Prostate gland (tissue), 2 donors: Measurements from ENCODE around the gene FLG. TPM values are rescaled to one million over a fixed set of nuclear protein-coding genes. Genes with fewer than 3 reads are reported as not detected.
"Not testable (repeated sequence)": the region's sequence is repeated elsewhere in the genome, so short reads cannot be mapped to it uniquely, and the experiment has no call there.

ENCODE experiments used
- DNase-seq: peaks from one replicate; pipeline ENCODE4 v3.0.0-alpha.2; 2019; ENCODE audit warnings: low spot score
- H3K27ac ChIP-seq, 2 donors: fragments of 200-600 bp; sonication (generic); 2 replicates each; pipeline ENCODE4 v1.5.1; 2017 to 2019
- H3K27me3 ChIP-seq: fragments of 200-600 bp; sonication (generic); replicated peaks from 2 replicates; pipeline ENCODE4 v1.5.1; 2019; ENCODE audit not compliant: insufficient read depth
- H3K36me3 ChIP-seq, 2 donors: fragments of 200-600 bp; sonication (generic); 1 replicate in 1 of 2; 2 replicates in 1 of 2; pipeline versions ENCODE4 v1.5.1 to v1.8.1; 2017 to 2019
- H3K4me1 ChIP-seq: fragments of 200-600 bp; sonication (generic); replicated peaks from 2 replicates; pipeline ENCODE4 v1.5.1; 2019
- H3K4me3 ChIP-seq, 2 donors: fragments of 200-600 bp; sonication (generic); 2 replicates each; pipeline ENCODE4 v1.5.1; 2017 to 2019
- H3K9me3 ChIP-seq: fragments of 200-600 bp; sonication (generic); 2 replicates; pipeline ENCODE4 v1.5.1; 2017
- CTCF ChIP-seq, 4 experiments: fragments of 200-600 bp in 2 of 4; fragments of 450-650 bp in 2 of 4; sonication (generic) in 2 of 4; IDR thresholded peaks; 1 replicate in 3 of 4; 2 replicates in 1 of 4; pipeline ENCODE4 v1.5.1; 2016 to 2019; ENCODE audit warnings: antibody characterized with exemption in 4 of 4, mild to moderate bottlenecking in 2 of 4, moderate library complexity in 2 of 4
- POLR2A ChIP-seq: fragments of 450-650 bp; IDR thresholded peaks from one replicate; pipeline ENCODE4 v1.6.1; 2016; ENCODE audit warnings: antibody characterized with exemption, mild to moderate bottlenecking
- POLR2AphosphoS5 ChIP-seq: sonication (generic); formaldehyde crosslinking; IDR thresholded peaks from one replicate; pipeline ENCODE4 v1.6.1; 2017; ENCODE audit warnings: antibody characterized with exemption
- WGBS: methylation state at CpG from one replicate; pipeline ENCODE4 v1.1.5; 2018; 5-methylcytosine and 5-hydroxymethylcytosine counted together
- intact Hi-C: fragments of 100-400 bp; cut with DNase I; formaldehyde crosslinking; loops from one replicate; pipeline ENCODE4 v1.14.2; 2022
- total RNA-seq, 2 donors: library from RNA; depleted of rRNA; stranded (reverse); fragments of >200 nt; gene quantifications; one replicate each; pipeline ENCODE4 v1.1.0, GENCODE V29; 2016

The FLG gene
- total RNA-seq, 2 donors from 2014 or later: 0.91 to 13.6 TPM

GRCh38 chr1:152309955-152310354, 15.1 kb downstream of the FLG start:
- WGBS: over 99% methylated on average over 9 of the region's 9 CpGs
- no peaks in the 10 kb centered on the region for H3K27me3 ChIP-seq
- H3K4me1 ChIP-seq: no peaks in the 10 kb centered on the region
- no peaks in the 10 kb centered on the region for H3K36me3 ChIP-seq
- no peaks in the 10 kb centered on the region for H3K9me3 ChIP-seq
- no peak for DNase-seq
- no peak overlapping the region for H3K27ac ChIP-seq
- intact Hi-C loops: no loop called here
- no peak overlapping the region for H3K4me3 ChIP-seq
- no peak for TF ChIP-seq CTCF (IDR thresholded peaks at IDR 0.05)
- TF ChIP-seq POLR2AphosphoS5: no peak
- TF ChIP-seq POLR2A: no peak

GRCh38 chr1:152309320-152309901, 15.6 kb downstream of the FLG start:
- H3K4me1 ChIP-seq, intact Hi-C loops, H3K36me3 ChIP-seq, DNase-seq, H3K27ac ChIP-seq, H3K27me3 ChIP-seq, H3K4me3 ChIP-seq, H3K9me3 ChIP-seq: not testable (repeated sequence)
- WGBS: 96% methylated on average over 17 of the region's 17 CpGs

DNA sequence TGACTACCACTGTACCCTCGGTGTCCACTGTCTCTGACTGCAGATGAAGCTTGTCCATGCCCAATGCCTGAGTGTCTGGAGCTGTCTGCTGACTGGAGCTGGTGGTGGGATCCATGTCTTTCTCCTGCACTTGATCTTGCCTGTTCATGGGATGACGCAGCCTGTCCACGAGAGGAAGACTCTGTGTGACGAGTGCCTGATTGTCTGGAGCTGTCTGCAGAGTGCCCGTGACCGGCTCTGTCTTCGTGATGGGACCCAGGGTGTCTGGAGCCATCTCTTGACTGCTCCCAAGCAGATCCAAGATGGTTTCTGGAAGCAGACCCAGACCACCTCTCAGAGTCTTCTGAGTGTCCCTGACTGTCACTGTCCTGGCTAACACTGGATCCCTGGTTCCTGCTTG, 16.3 kb downstream of the FLG start:
- H3K4me3 ChIP-seq, DNase-seq, H3K9me3 ChIP-seq, intact Hi-C loops, H3K27me3 ChIP-seq, H3K27ac ChIP-seq, H3K36me3 ChIP-seq, H3K4me1 ChIP-seq: not testable (repeated sequence)
- 96% methylated on average over 7 of the region's 7 CpGs for WGBS

DNA sequence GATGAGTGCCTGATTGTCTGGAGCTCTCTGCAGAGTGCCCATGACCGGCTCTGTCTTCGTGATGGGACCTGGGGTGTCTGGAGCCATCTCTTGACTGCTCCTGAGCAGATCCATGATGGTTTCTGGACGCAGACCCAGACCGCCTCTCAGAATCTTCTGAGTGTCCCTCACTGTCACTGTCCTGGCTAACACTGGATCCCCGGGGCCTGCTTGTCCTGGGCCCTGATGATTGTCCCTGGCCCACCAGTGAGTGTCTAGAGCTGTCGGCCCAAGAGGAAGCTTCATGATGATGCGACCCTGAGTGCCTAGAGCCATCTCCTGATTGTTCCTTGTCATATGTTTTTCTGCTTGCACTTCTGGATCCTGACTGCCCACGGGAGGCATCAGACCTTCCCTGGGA, 17.1 kb downstream of the FLG start:
- H3K4me3 ChIP-seq, H3K27ac ChIP-seq, H3K4me1 ChIP-seq, H3K27me3 ChIP-seq, H3K9me3 ChIP-seq, intact Hi-C loops, H3K36me3 ChIP-seq, DNase-seq: not testable (repeated sequence)
- 96% methylated on average over 8 of the region's 8 CpGs for WGBS

DNA sequence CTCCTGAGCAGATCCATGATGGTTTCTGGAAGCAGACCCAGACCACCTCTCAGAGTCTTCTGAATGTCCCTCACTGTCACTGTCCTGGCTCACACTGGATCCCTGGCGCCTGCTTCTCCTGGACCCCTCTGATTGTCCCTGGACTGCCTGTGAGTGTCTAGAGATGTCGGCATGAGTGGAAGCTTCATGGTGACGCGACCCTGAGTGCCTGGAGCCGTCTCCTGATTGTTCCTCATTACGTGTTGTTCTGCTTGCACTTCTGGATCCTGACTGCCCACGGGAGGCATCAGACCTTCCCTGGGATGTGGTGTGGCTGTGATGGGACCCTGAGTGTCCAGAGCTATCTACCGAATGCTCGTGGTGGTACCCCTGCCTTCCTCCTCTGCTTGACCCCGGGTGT, 18.9 kb downstream of the FLG start:
- H3K4me1 ChIP-seq, DNase-seq, H3K27me3 ChIP-seq, H3K27ac ChIP-seq, intact Hi-C loops, H3K4me3 ChIP-seq, H3K9me3 ChIP-seq, H3K36me3 ChIP-seq: not testable (repeated sequence)
- WGBS: 93% methylated on average over 10 of the region's 10 CpGs

DNA sequence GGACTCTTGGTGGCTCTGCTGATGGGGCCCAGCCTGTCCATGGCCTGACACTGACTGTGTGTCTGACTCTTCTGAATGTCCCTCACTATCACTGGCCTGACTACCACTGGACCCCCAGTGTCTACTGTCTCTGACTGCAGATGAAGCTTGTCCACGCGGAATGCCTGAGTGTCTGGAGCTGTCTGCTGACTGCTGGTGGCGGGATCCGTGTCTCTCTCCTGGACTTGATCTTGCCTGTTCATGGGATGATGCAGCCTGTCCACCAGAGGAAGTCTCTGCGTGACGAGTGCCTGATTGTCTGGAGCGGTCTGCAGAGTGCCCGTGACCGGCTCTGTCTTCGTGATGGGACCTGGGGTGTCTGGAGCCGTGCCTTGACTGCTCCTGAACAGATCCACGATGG, 20.3 kb downstream of the FLG start:
- H3K27ac ChIP-seq, intact Hi-C loops, H3K4me1 ChIP-seq, H3K9me3 ChIP-seq, H3K27me3 ChIP-seq, H3K4me3 ChIP-seq, H3K36me3 ChIP-seq, DNase-seq: not testable (repeated sequence)
- WGBS: 100% methylated on average over 3 of the region's 12 CpGs

DNA sequence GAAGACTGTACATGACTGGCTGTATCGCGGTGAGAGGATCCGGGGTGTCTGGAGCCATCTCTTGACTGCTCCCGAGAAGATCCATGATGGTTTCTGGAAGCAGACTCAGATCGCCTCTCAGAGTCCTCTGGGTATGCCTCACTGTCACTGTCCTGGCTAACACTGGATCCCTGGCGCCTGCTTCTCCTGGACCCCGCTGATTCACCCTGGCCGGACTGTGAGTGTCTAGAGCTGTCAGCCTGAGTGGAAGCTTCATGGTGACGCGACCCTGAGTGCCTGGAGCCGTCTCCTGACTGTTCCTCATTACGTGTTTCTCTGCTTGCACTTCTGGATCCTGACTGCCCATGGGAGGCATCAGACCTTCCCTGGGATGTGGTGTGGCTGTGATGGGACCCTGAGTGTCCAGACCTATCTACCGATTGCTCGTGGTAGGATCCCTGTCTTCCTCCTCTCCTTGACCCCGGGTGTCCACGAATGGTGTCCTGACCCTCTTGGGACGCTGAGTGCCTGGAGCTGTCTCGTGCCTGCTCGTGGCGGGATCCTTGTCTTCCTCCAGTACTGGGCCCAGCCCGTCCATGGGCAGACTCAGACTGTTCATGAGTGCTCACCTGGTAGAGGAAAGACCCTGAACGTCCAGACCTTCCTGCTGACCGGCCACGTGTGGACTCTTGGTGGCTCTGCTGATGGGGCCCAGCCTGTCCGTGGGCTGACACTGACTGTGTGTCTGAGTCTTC, 21.7 kb downstream of the FLG start:
- H3K9me3 ChIP-seq, H3K27me3 ChIP-seq, H3K27ac ChIP-seq, intact Hi-C loops, DNase-seq, H3K4me1 ChIP-seq, H3K4me3 ChIP-seq, H3K36me3 ChIP-seq: not testable (repeated sequence)
- 96% methylated on average over 24 of the region's 25 CpGs for WGBS

DNA sequence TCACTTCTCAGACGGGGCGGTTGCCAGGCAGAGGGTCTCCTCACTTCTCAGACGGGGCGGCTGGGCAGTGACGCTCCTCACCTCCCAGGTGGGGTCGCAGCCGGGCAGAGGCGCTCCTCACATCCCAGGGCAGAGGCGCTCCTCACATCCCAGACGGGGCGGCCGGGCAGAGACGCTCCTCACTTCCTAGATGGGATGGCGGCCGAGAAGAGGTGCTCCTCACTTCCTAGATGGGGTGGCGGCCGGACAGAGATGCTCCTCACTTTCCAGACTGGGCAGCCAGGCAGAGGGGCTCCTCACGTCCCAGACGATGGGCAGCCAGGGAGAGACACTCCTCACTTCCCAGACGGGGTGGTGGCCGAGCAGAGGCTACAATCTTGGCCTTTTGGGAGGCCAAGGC, 68.6 kb downstream of the FLG start:
- H3K27me3 ChIP-seq, H3K4me3 ChIP-seq, H3K9me3 ChIP-seq, H3K36me3 ChIP-seq, H3K4me1 ChIP-seq, intact Hi-C loops, H3K27ac ChIP-seq, DNase-seq: not testable (repeated sequence)
- 87% methylated on average over 21 of the region's 21 CpGs for WGBS

Other genes starting within 250 kb of the FLG start
- not detected for gene TCHHL1, start 236.2 kb downstream of the FLG start, total RNA-seq
- under 1 TPM in 1 of 2 donors, not detected in 1; 0.91 TPM for gene TCHH, start 209.8 kb downstream of the FLG start, total RNA-seq
- not detected for gene RPTN, start 166.0 kb downstream of the FLG start, total RNA-seq
- under 1 TPM in 1 of 2 donors, not detected in 1; 0.06 TPM for gene HRNR, start 101.0 kb downstream of the FLG start, total RNA-seq
- 1 to 10 TPM in 1 of 2 donors, under 1 TPM in 1; 0.36 to 5.6 TPM for gene FLG2, start 34.8 kb upstream of the FLG start, total RNA-seq
- under 1 TPM in 1 of 2 donors, not detected in 1; 0.62 TPM for gene CRNN, start 89.0 kb upstream of the FLG start, total RNA-seq
- gene LCE5A, start 185.6 kb upstream of the FLG start, total RNA-seq: not detected
- gene CRCT1, start 189.2 kb upstream of the FLG start, total RNA-seq: not detected
- gene LCE3E, start 241.5 kb upstream of the FLG start, total RNA-seq: not detected